Frontal cortex (tissue), 4 donors: Measurements from ENCODE around the gene CRBN. TPM values are rescaled to one million over a fixed set of nuclear protein-coding genes. Genes with fewer than 3 reads are reported as not detected.

ENCODE experiments used
- DNase-seq, 2 donors: peaks; one replicate each; pipeline ENCODE4 v3.0.0; 2012; ENCODE audit warnings: low spot score in 2 of 2
- FAIRE-seq: peaks from 2 replicates; lab custom pipeline; 2012; peaks lifted over from hg19 to GRCh38; lab: Jason Lieb, UNC
- total RNA-seq: library from RNA; depleted of rRNA; stranded (reverse); fragments of >200 nt; gene quantifications from one replicate; pipeline ENCODE4 v1.2.3, GENCODE V29; 2014
- donor health status: control.
- donor health status: control.
- donor health status: control.

Gene CRBN
- 194 TPM for total RNA-seq

- peak; percentile 93 to 94 for DNase-seq
- FAIRE-seq = no peak
These were observed at the start of gene CRBN for GRCh38 chr3:3179407-3180094. Gene CRBN (minus strand): TSS chr3:3179691. CDS start chr3:3179687, 4 bp downstream.

GRCh38 chr3:3227640-3228039 is 48.1 kb upstream of the CRBN start:
- DNase-seq (no peak), FAIRE-seq (no peak)

GRCh38 chr3:3221528-3221927 is 42.0 kb upstream of the CRBN start:
- DNase-seq = no peak
- FAIRE-seq = no peak

GRCh38 chr3:3216401-3216800 is 36.9 kb upstream of the CRBN start:
- FAIRE-seq = no peak

DNA sequence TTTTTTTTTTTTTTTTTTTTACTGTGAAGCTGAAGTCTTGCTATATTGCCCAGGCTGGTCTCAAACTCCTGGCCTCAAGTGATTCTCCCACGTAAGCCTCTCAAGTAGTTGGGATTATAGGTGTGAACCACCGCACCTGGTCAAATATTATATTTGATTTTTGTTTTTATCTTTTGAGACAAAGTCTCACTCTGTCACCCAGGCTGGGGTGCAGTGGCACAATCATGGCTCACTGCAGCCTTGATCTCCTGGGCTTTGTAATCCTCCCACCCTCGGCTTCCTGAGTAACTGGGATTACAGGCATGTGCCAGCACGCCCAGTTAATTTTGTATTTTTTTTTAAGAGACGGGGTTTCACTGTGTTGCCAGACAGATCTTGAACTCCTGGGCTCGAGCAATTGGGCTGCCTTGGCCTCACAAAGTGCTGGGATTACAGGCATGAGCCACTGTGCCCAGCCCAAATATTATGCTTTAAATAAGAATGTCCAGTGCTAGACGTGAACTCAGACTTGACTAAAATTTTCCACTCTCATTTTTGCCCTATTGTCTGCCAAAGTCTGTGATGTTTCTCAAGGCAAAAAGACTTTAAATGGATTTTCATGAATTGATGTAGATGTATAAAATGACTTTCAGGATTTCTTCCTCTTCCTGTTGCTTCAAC is 33.4 kb upstream of the CRBN start:
- FAIRE-seq (no peak), DNase-seq (no peak)

More at GRCh38 chr3:3216401-3216800, 36.9 kb upstream of the CRBN start:
- no peak for DNase-seq

GRCh38 chr3:3209714-3210113 is 30.2 kb upstream of the CRBN start:
- no peak for FAIRE-seq
- no peak for DNase-seq

- FAIRE-seq (no peak), DNase-seq (no peak)
These were observed 29.6 kb upstream of the CRBN start for GRCh38 chr3:3209057-3209456.

DNA sequence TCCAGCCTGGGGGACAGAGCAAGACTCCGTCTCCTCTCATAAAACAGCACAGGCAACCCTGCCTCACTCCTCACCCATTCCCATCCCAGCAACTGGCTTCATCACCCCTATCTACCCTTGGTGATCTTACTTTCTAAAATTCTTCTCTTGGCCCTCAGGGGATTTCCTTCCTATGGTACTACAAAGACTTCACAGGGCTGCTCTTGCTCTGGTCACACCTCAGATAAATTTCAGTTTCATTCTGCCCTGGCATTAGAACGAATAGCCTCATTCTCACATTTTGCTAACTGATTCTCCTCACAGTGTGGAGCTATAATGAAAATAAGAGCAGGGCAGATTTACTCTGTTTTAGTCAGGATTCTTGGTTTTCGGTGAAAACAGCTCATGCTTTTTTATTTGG is 22.1 kb upstream of the CRBN start:
- DNase-seq = no peak
- FAIRE-seq = no peak

- peak in 1 of 2 donors; percentile 23 for DNase-seq
- FAIRE-seq = peak; percentile 94
These were observed 21.2 kb upstream of the CRBN start for GRCh38 chr3:3200632-3201212.

- DNase-seq (no peak), FAIRE-seq (no peak)
These were observed 19.8 kb upstream of the CRBN start for GRCh38 chr3:3199306-3199705.

DNA sequence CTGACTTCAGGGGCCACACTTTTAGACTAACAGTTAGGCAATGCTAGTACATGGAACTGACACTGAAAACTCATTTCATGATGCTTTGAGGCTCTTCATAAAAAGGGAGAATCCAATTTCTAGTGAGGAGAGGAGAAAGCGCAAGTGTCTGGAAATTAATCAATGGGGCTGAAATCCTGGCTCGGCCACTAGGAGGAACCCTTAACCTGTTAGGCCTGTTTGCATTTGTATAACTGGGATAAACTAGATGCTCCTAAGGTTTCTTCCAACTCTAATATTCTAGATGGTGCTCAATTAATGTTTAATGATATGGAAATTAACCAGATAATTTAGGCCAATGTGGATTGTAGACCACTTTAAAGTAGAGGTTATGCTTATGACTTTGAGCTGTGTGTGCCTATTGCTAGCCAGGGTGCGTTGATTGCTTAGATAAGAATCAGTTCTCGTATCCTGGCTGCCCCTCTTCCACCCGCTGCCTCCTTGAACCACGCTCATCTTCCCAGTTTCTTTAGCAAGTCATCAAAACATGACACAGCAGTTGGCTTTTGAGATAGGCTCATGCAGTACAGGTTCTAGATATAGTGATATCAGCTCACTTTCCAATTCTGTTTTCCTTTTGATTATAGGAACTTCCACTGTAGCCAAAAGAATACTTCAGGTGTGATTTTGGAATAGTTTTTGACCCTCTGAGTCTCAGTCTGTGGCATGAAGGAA is 16.8 kb upstream of the CRBN start:
- FAIRE-seq (no peak), DNase-seq (no peak)

GRCh38 chr3:3194861-3195260 is 15.4 kb upstream of the CRBN start:
- FAIRE-seq (no peak), DNase-seq (no peak)

DNA sequence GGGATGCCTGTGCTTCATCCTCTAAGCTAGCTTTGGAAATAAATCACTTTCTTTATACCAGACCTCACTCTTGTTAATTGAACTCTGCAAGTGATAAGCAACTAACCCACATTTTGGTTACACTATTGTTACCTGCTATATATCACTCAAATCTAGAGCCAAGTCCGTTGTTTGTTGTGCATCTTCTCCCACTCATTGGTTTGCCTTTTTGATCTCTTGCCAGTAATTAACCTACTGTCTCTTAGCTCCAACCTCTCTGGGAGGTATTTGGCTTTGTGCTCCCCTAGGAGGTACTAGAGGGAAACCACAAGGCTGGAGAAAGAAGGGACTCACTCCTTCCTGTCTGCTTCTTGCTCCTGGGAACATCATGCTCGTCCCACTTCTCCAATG is 12.8 kb upstream of the CRBN start:
- no peak for DNase-seq
- FAIRE-seq = no peak

- FAIRE-seq (no peak), DNase-seq (no peak)
These were observed 12.3 kb upstream of the CRBN start for GRCh38 chr3:3191675-3192285.

DNA sequence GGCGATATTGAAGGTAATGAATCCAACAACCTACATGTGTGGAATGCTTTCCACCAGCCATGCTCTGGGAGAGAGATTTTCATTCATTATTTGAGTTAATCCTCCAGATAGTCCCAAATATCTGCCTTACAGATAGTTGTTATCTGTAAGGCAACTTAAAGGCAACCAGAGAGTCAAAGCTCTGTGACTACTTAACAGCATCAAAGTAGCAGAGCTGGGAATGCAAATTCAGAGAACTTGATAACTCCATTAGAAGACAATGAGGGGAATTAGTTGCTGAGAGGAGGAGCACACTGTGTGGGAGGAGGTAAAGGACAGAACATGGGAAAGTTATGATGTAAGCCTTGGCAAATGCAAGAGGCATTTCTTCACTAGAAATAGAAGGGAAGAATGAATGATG is 10.5 kb upstream of the CRBN start:
- DNase-seq = no peak
- no peak for FAIRE-seq

GRCh38 chr3:3189102-3189727 is 9.7 kb upstream of the CRBN start:
- FAIRE-seq (no peak), DNase-seq (no peak)

DNA sequence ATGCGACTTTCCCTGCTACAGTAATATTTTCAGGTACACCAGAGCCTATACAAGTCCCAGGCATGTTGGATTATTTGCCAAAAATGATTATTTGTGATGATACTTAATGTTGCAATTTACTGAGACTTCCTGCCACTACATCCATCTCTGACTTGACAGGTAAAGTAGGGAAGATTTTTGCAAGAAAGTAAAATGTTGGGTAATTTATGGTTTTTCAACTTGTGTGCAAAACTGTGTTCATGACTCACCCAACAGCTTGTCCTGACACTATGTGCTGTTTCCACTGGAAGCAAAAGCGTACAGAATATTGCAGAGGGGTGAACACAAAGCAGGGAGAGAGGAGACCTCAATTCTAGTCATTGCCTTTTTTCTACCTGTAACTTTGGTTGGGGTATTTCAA is 5.4 kb upstream of the CRBN start:
- DNase-seq = no peak
- no peak for FAIRE-seq

DNA sequence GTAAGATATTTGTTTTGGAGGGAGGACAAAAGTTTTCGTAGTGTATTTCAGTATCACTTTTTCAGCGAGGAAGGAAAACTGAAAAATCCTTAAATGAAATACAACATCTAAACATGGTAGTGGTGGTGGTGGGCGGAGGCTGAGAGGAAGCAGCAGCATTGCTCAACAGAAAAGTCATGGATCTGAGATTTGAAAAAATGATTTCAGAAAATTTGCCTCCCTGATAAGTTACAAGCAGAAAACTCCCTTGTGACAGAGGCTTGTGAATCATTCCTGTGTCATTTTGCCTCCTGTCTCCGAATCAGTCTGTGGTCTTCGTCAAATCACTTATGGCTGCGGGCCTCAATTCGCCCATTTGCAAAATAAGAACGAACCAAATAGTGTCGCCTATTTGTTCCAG is 965 bp upstream of the CRBN start:
- no peak for FAIRE-seq

GRCh38 chr3:3178498-3179328 is 778 bp downstream of the CRBN start:
- no peak for DNase-seq
- no peak for FAIRE-seq

More for the DNA sequence above, 965 bp upstream of the CRBN start:
- DNase-seq = no peak
